Superior temporal gyrus (tissue), 1 donor: ENCODE data around the gene MED25.

ENCODE experiments used
- DNase-seq: peaks from one replicate; pipeline ENCODE4 v3.0.0-alpha.2; 2016; ENCODE audit errors: extremely low spot score

Gene MED25

DNA sequence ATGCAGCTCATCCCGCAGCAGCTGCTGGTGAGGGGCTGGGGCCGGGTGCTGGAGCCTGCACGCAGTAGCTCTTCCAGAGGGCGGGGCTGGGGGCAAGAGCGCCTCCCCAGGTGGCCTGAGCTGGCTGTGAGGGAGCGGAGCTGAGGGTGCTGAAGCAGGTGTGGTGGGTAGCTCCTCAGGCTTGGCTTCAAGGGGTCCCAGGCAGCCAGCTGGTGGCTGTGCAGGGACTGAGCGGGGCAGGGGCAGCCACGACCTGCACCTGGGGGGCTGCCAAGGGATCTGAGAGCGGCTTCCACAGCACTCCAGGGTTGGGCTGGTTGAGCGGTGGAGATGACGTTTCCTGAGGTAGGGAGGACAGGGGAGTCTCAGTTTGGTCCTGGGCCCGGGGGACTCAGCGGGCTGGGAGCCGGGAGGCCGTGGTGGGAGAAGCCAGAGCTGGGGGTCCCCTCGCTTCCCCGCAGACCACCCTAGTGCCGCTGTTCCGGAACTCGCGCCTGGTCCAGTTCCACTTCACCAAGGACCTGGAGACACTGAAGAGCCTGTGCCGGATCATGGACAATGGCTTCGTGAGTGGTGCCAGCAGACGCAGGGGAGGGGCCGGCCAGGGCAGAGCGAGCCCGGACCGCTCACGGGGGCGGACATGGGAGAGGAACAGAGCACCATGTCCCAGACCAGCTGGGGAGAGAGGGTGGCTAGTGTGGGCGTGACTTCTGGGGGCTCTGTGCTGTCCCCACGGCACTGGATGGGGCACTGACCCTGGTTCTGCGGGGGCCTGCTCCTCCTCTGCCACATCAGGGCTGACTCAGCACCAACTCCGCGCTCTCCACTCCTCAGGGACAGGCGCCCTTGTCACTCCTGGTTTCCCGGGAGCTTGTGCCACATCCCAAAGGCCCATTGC, 40.2 kb downstream of the MED25 start:
- peak; percentile 34 for DNase-seq

- no peak for DNase-seq
Measured at GRCh38 chr19:49859682-49860335, 41.7 kb downstream of the MED25 start.

- DNase-seq: no peak
Measured at GRCh38 chr19:49860336-49861102, 42.4 kb downstream of the MED25 start.

GRCh38 chr19:49861107-49861506, 43.0 kb downstream of the MED25 start:
- DNase-seq: no peak

- no peak for DNase-seq
Measured at GRCh38 chr19:49861541-49862378, 43.7 kb downstream of the MED25 start.

DNA sequence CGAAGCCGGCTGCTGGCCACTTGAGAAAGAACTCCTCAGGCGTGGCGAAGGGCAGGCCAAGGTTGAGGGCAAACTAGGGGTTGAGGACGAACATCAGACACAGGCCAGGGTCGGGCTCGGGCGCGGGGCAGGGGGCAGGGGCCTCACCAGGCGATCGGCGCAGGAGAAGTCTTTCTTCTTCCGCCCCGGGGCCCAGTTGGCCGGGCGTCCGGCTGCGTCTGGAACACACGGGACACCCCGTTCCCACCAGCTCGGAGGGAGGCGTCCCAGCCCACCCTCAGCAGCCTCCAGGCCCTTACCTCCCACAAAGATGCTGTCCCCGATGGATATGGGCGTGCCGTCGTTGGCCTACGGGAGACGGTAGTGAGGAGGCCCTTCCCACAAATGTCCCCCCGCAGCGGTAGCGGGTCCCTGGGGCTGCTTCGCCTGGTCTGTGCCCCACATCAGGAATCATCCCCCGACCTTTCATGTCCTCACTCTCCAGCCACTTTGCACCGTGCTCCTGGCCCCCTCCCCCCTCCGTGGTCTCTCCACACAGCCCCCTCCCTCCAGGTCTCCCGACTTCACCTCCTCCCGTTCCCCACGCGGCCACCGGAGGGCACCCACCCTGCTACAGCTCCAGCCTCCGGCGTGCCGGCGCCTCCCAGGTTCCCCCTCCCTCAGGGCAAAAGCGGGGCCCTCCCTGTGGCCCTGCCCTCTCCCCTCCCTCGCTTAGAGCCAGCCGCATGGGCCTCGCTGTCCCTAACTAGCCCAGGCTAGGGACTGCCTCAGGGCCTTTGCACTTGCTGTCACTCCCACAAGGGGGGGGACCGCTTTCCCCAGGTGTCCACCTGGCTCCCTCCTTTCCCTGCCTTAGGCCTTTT, 44.5 kb downstream of the MED25 start:
- no peak for DNase-seq

GRCh38 chr19:49863254-49863934, 45.3 kb downstream of the MED25 start:
- DNase-seq: no peak

- no peak for DNase-seq
Measured at GRCh38 chr19:49863935-49864320, 45.8 kb downstream of the MED25 start.

- DNase-seq: no peak
Measured at GRCh38 chr19:49864890-49865289, 46.8 kb downstream of the MED25 start.

DNA sequence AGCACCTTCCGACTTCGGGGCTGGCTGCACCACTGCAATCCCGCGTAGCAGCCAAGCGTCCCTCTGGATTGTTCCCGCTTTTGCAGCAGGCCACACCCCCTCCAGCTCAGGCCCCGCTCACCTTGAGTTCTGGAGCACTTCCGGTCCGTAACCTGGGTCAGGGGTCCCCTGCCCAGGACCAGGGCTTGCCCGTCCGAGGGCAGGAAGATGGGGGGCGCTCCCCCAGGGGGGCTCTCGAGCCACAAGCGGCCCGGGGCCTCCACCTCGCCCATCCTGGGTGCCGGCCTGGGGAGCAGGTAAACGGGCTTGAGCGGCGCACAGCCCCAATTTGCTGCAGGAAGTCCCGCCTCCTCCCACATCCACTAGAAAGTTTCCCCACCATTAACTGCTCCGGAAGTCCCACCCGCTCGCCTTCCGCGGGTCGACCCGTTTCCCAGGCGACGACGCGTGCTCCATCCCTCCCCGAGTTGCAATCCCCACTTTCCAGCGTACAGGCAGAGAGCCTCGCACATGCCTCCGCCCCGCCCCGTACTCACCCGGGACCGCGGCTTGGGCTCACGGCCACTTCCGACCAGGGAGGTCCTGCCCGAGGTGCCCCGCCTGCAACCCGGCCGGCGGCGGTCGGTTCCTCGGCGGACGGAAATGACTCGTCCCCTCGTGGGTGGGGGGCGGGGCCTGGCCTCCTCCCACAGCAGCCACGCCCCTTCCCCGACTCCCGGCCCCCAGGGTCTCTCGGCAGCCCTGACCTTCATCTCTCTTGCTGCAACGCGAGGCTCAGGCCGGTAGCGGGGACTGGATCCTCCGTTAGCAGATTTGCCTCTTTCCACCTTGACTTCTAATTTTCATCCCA, 49.1 kb downstream of the MED25 start, which contains the start of gene PNKP:
Gene PNKP, minus strand, starts transcription at position 644 of the 850 bp plus-strand sequence. Its CDS starts 372 bp downstream, at position 272.
- peak; percentile 92 for DNase-seq

DNA sequence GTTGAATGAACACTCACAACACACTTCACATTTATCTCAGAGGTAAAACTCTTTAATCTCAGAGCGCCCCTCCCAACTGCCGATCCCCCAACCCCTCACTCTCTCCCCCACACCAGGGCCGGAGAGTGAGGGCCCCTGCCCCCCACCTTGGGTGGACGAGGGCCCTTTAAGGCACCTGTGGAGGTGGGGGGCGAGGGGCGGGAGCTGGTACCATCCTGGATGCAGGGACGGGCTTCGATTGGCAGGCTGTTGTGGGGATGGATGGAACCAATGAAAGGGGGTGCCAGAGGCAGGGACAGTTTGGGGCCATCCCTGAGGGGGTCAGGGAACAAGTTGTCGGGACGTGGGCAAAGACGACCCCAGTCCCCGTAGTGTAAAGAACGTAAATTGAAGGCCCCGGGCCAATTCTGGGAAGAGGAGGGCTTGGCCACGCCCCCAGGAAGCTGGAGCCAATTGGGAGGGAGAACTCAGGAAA, 51.0 kb downstream of the MED25 start:
- no peak for DNase-seq

GRCh38 chr19:49869484-49870308, 51.6 kb downstream of the MED25 start:
- peak; percentile 100 for DNase-seq

- DNase-seq: no peak
Measured at GRCh38 chr19:49870309-49870901, 52.3 kb downstream of the MED25 start.

DNA sequence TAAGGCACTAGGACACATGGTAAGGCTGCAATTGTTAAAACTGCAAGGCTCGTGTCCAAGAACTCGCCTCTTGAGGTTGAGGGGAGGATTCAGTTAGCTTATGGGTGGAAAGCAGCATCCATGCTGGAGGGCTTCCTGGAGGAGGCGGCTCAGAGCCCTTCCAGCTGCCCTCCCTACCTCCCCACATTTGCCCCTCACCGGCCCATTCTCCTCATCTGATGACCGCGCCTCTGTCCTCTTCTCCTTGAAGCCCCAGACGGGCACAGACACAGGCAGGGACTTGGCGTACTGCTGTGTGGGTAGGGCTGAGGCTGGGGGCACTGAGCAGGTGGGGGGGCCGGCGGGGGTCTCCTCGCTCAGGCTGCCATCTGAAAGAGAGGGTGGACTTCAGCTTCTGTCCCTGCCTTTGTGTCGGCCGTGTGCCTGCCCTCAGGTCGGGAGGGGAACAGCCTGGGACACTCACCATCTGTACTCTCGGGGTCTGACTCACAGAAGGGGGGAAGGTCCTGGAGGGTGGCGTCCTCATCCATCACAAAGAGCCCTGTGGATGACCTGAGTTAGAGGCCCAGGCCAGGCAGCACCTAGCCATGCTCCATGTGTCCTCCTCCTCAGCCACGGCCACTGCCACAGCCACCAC, 53.4 kb downstream of the MED25 start:
- no peak for DNase-seq

GRCh38 chr19:49872245-49873128, 54.4 kb downstream of the MED25 start:
- DNase-seq: no peak

DNA sequence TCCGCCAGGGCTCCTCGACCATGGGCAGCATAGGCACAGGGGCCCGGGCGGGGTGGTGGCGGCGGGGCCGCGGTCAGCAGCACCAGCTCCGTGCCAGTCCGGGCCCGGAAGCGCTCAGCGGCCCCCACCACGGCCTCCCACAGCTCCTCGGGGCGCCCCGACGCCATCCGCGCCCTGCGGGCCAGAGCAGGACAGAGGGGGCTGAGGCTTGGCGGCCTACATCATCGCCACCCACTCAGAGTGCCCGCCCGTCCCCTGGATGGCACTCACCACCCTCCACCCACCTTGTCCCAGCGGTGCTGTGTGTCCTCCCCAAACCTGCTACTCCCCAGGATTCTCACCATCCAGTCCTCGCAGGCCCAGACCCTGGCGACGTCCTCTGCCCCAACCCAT, 55.0 kb downstream of the MED25 start:
- DNase-seq: no peak
